Right cardiac atrium (tissue), 5 donors: Measurements from ENCODE around the gene ZNF236. TPM values are rescaled to one million over a fixed set of nuclear protein-coding genes. Genes with fewer than 3 reads are reported as not detected.
"Not testable (repeated sequence)": the region's sequence is repeated elsewhere in the genome, so short reads cannot be mapped to it uniquely, and the experiment has no call there.

Source experiments
- ATAC-seq, 2 donors: fragments of 200-7000 bp; cut with Tn5 transposase; one replicate each; pipeline versions ENCODE4 v1.8.0 to v1.9.1; 2020; ENCODE audit warnings: moderate library complexity in 2 of 2, mild to moderate bottlenecking in 1 of 2
- DNase-seq, 3 donors: peaks; one replicate each; pipeline ENCODE4 v3.0.0-alpha.2; 2020
- H3K27ac ChIP-seq: one replicate; pipeline ENCODE4 v1.5.1; 2013; ENCODE audit warnings: mild to moderate bottlenecking, low read length, control low read depth, moderate library complexity
- H3K27me3 ChIP-seq: one replicate; pipeline ENCODE4 v1.6.1; 2013; ENCODE audit not compliant: control insufficient read depth, insufficient read depth
- H3K4me1 ChIP-seq: one replicate; pipeline ENCODE4 v1.6.1; 2013; ENCODE audit warnings: low read length; ENCODE audit not compliant: control insufficient read depth, insufficient read depth
- H3K4me3 ChIP-seq: one replicate; pipeline ENCODE4 v1.5.1; 2013; ENCODE audit warnings: low read length, control low read depth
- H3K9me3 ChIP-seq: one replicate; pipeline ENCODE4 v1.6.1; 2013; ENCODE audit warnings: low read length; ENCODE audit not compliant: control insufficient read depth
- WGBS: extraction: QIAGEN DNeasy Blood & Tissue Kit; methylation state at CpG from one replicate; pipeline ENCODE4 v1.1.7; 2013; 5-methylcytosine and 5-hydroxymethylcytosine counted together
- intact Hi-C, 4 donors: fragments of 100-400 bp; cut with DNase I; formaldehyde crosslinking; loops; one replicate each; pipeline versions ENCODE4 v1.11.0 to v1.14.0; 2022 to 2023
- polyA plus RNA-seq: library from polyadenylated mRNA; stranded (reverse); fragments of 200-250 nt; gene quantifications from one replicate; pipeline ENCODE4 v1.2.3, GENCODE V29; 2013
- total RNA-seq, 4 donors: library from RNA; stranded (reverse); fragmentation: NEBNext Ultra II Directional; extraction: Animal tissue kit (Norgen Biotek cat#: 25700); gene quantifications; one replicate each; pipeline ENCODE4 v1.2.1, GENCODE V29; 2021
- donor health status: healthy with polysubstance abuse.
- donor health status: DM: no; HTN: yes; CAD: no.
- donor health status: DM: no; HTN: no; CAD: no.
- donor health status: DM: no; HTN: yes; CAD: no; lungs with severe emphysema.
- donor health status: DM: yes; HTN: yes; CAD: no.

ZNF236 gene
- total and polyA plus RNA-seq, 5 donors = 2.2 to 19.8 (median 16.9) TPM

- Histone ChIP-seq H3K27me3 (no peaks in the 10 kb centered on the region), H3K4me3 (no peak overlapping the region), H3K4me1 (no peaks in the 10 kb centered on the region), H3K27ac (no peak overlapping the region), H3K9me3 (no peaks in the 10 kb centered on the region)
- no peak for ATAC-seq
- no peak for DNase-seq
- intact Hi-C loops = no loop called here
- 92% methylated on average over 1 of the region's 1 CpG for WGBS
These were observed 140.5 kb downstream of the ZNF236 start for GRCh38 chr18:76962851-76963250.

DNA sequence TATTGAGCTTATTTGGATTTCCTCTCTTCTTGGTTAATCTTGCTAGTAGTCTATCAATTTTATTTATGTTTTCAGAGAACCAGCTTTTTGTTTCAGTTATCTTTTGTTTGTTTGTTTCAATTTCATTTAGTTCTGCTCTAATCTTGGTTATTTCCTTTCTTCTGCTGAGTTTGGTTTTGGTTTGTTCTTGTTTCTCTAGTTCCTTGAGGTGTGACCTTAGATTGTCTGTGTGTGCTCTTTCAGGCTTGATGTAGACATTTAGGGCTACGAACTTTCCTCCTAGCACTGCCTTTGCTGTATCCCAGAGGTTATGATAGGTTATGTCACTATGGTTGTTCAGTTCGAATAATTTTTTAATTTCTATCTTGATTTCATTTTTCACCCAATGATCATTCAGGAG, 141.6 kb downstream of the ZNF236 start:
- Histone ChIP-seq H3K4me1 (no peaks in the 10 kb centered on the region), H3K27me3 (no peaks in the 10 kb centered on the region), H3K9me3 (no peaks in the 10 kb centered on the region), H3K4me3 (no peak overlapping the region), H3K27ac (no peak overlapping the region)
- intact Hi-C loops = no loop called here
- 92% methylated on average over 2 of the region's 2 CpGs for WGBS
- no peak for ATAC-seq
- DNase-seq = no peak

- DNase-seq, H3K4me3 ChIP-seq, ATAC-seq, H3K27ac ChIP-seq, H3K9me3 ChIP-seq, H3K4me1 ChIP-seq, intact Hi-C loops, H3K27me3 ChIP-seq: not testable (repeated sequence)
- WGBS = 96% methylated on average over 11 of the region's 11 CpGs
These were observed 143.3 kb downstream of the ZNF236 start for GRCh38 chr18:76965555-76966151.

GRCh38 chr18:76967299-76967698, 144.9 kb downstream of the ZNF236 start:
- DNase-seq = not testable (repeated sequence)

GRCh38 chr18:76967721-76968472, 145.5 kb downstream of the ZNF236 start:
- no peaks in the 10 kb centered on the region for H3K4me1 ChIP-seq
- no peak overlapping the region for H3K27ac ChIP-seq
- intact Hi-C loops = no loop called here
- 59% methylated on average over 17 of the region's 17 CpGs for WGBS
- no peak overlapping the region for H3K4me3 ChIP-seq
- no peaks in the 10 kb centered on the region for H3K27me3 ChIP-seq
- no peak for DNase-seq
- no peaks in the 10 kb centered on the region for H3K9me3 ChIP-seq
- no peak for ATAC-seq

More at GRCh38 chr18:76967299-76967698, 144.9 kb downstream of the ZNF236 start:
- intact Hi-C loops, ATAC-seq, H3K27me3 ChIP-seq, H3K9me3 ChIP-seq, H3K27ac ChIP-seq, H3K4me1 ChIP-seq, H3K4me3 ChIP-seq: not testable (repeated sequence)

DNA sequence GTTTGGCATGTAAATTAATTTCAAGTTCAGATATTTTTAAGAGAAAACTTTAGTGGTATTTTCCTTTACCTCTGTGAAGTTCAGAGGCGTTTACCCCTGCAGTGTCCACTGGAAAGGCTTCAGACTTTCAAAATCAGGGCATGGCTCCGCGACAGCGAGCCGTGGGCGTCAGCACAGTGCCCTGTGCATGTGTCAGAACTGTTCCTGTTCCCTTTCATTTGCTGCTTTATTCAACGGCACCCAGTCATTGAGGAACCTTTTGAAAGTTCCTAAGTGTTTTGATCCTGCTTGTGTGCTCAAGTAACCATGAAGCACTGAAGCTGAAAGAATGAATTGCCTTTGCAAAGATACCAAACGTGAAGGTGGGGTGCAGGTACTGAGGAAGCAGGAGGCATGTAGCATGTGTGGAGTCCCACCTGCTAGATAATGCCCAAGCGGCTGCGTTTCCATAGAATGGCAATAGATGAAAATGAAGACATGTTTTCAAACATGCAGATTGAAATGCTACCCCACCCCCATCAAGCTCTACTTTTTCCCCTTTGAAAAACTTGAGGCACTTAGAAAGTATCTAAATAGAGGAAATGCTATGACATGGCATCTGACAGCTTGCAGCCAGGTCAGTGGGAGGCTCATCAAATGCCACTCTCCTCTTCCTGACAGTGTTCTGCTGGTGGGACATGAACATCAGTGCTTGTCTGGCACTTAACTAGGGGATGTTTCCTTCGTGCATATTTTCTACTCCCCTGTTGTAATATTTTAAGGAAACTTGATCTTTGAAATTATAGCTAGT, 148.6 kb downstream of the ZNF236 start:
- intact Hi-C loops = no loop called here
- Histone ChIP-seq H3K9me3 (no peaks in the 10 kb centered on the region), H3K27me3 (no peaks in the 10 kb centered on the region), H3K27ac (no peak overlapping the region), H3K4me1 (no peaks in the 10 kb centered on the region), H3K4me3 (no peak overlapping the region)
- DNase-seq (no peak), ATAC-seq (no peak)
- 62% methylated on average over 11 of the region's 11 CpGs for WGBS

DNA sequence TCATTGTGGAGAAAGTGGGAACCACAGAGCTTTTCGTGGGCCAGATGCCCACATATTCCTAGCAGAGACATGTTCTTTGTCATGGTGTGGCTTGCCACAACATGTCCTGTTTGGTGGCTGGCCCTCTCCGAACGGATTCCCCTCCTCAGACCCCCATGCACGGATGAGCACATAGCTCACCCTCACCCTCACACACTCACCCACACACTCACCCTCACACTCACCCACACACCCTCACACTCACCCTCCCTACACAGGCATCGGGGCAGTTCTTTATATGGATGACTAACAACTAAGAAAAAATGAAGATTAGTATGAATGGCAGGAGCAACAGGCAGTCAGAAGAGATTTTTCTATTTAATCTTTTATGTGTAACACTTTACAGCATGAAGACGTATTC, 149.9 kb downstream of the ZNF236 start:
- no peaks in the 10 kb centered on the region for H3K27me3 ChIP-seq
- H3K4me1 ChIP-seq = no peaks in the 10 kb centered on the region
- H3K9me3 ChIP-seq = no peaks in the 10 kb centered on the region
- H3K27ac ChIP-seq = no peak overlapping the region
- ATAC-seq (no peak), DNase-seq (no peak)
- intact Hi-C loops = no loop called here
- no peak overlapping the region for H3K4me3 ChIP-seq
- 86% methylated on average over 6 of the region's 6 CpGs for WGBS

DNA sequence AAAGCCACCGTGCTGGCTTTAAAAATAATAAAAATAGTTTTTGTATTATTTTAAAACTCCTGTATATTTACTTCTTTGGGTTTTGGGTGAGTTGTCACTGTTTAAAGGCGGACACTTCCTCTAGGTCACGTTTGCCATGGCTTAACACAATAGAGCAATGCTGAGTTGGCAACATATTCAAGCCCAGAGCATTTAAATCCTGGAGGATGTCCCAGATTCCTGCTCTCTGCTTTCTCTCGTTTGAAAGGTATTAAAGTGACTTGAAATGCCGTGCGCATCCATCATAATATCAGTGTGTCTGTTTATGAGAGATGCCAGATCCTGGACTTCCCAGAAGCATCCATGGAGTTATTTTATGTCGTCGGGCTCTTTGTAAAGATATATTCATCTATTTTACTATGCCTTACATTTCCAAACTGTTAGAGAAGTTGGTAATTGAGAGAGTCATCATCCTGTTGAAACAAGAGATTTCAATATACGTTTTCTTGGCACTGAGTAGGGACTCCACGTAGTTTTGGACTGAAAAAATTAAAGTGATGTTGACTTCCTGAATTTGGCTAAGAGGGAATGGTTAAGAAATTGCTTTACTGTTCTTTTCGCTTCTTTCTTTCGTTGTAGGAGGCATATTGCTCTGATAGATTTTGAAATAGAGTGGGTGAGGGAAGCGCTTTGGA, 150.6 kb downstream of the ZNF236 start:
- DNase-seq = no peak
- WGBS = 57% methylated on average over 13 of the region's 13 CpGs
- no peak overlapping the region for H3K4me3 ChIP-seq
- intact Hi-C loops = no loop called here
- H3K4me1 ChIP-seq = no peaks in the 10 kb centered on the region
- ATAC-seq = peak in 1 of 2 donors; percentile 62
- H3K27me3 ChIP-seq = no peaks in the 10 kb centered on the region
- H3K9me3 ChIP-seq = no peaks in the 10 kb centered on the region
- H3K27ac ChIP-seq = no peak overlapping the region

- ATAC-seq = no peak
- intact Hi-C loops = no loop called here
- H3K4me1 ChIP-seq = no peaks in the 10 kb centered on the region
- DNase-seq = no peak
- H3K9me3 ChIP-seq = no peaks in the 10 kb centered on the region
- H3K4me3 ChIP-seq = no peak overlapping the region
- no peak overlapping the region for H3K27ac ChIP-seq
- WGBS = 96% methylated on average over 20 of the region's 20 CpGs
- H3K27me3 ChIP-seq = no peaks in the 10 kb centered on the region
These were observed 151.3 kb downstream of the ZNF236 start for GRCh38 chr18:76973520-76974266.

- ATAC-seq = no peak
- Histone ChIP-seq H3K4me3 (no peak overlapping the region), H3K27me3 (no peaks in the 10 kb centered on the region), H3K4me1 (no peaks in the 10 kb centered on the region), H3K9me3 (no peaks in the 10 kb centered on the region), H3K27ac (no peak overlapping the region)
- intact Hi-C loops = no loop called here
- no peak for DNase-seq
- whole genome bisulfite sequencing = 88% methylated on average over 5 of the region's 5 CpGs
These were observed 152.0 kb downstream of the ZNF236 start for GRCh38 chr18:76974386-76974785.
